GM18499 (cell line): ENCODE measurements around the gene CKB.
"Not testable (repeated sequence)": the region's sequence is repeated elsewhere in the genome, so short reads cannot be mapped to it uniquely, and the experiment has no call there.

Experiments
- ATAC-seq: cut with Tn5 transposase; IDR thresholded peaks from one replicate; pipeline ENCODE4 v1.9.1; 2021; ENCODE audit warnings: moderate number of reproducible peaks; ENCODE audit not compliant: insufficient read depth, unreplicated experiment

CKB gene

GRCh38 chr14:103514596-103515421 is 7.8 kb downstream of the CKB start:
- ATAC-seq = no peak

- no peak for ATAC-seq
Observed at GRCh38 chr14:103512701-103513611, 9.7 kb downstream of the CKB start.

DNA sequence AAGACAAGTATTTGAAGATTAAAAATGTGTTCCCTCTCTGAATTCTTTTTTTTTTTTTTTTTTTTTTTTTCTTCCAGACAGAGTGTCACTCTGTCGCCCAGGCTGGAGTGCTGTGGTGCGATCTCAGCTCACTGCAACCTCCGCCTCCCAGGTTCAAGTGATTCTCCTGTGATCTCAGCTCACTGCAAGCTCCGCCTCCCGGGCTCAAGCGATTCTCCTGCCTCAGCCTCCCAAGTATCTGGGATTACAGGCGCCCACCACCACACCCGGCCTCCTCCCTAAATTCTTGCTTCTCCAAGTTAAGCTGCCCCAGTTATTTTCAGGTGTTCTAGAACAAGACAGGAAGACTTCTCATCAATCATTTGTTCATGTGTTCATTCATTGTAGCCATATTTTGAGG is 10.4 kb downstream of the CKB start:
- not testable (repeated sequence) for ATAC-seq

DNA sequence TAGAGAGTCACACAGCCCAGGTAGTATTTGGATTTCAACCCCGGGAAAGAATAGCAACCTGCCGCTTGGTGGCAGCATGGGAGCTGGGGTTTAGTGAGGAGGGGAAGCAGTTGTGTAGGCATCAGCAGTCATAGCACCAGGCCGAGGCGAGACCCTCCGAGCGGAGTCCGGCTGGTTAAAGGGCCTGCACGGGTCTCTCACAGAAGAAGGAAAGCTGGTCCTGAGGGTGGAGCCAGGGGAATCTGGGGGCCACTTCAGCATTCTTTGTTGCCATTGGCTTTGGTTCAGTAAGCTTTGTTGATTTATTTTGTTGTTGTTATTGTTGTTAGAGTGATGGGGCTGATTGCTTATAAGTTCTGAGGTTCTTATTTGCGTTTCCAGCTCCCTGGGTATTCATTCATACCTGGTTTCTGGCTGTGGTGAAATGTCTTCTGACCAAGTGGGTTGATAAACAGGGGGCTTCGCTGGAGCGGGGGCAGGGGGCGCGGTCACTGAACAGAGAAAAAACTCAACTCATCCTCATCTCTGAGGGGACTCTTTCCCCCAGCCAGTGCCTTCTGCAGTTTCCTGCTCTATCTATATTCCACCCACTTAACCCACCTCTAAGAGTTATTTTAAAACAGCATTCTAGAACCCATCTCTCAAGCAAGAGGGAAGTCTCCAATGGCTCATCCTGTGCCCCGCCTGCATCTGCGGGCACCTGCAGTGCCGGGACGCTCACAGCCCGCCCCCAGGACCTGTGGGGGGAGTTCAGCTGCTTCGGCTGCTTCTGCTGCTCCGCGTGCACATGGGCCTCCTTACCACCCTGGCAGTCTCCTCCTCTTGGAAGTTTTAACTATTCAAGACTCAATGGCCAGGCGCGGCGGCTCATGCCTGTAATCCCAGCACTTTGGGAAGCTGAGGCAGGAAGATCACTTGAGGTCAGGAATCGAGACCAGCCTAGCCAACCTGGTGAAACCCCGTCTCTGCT is 11.6 kb downstream of the CKB start:
- ATAC-seq = no peak

GRCh38 chr14:103509864-103510723 is 12.5 kb downstream of the CKB start:
- ATAC-seq = no peak

DNA sequence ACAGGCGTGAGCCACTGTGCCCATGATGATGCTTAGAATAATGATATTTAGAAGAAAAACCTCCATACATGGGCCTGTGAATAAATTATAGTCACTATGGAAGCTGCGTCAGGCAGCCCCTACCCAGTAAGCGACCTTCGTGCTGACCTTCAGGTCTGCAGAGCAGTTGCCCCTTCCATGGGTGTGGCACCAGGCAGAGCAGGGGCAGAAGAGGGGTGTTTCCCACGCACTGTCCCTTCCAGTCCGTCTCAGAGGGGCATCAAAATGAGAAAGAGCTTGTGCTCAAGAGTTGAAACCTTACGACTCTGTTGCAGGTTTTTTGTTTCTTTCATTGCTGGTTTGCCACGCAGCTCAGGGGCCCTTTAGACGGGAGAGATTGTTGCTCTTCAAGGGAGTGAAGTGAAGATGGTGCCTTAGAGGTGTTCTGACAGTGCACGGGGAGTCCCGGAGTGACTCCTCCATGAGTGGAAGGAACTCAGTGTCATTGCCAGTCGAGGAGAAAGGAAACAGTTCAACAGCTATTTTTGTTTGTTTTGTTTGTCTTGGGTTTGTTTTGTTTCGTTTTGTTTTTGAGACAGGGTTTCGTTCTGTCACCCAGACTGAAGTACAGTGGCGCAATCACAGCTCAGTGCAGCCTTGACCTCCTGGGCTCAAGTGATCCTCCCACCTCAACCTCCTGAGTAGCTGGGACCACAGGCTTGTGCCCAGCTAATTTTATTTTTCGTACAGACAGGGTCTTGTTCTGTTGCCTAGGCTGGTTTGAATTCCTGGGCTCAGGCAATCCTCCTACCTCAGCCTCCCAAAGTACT is 13.9 kb downstream of the CKB start:
- no peak for ATAC-seq

DNA sequence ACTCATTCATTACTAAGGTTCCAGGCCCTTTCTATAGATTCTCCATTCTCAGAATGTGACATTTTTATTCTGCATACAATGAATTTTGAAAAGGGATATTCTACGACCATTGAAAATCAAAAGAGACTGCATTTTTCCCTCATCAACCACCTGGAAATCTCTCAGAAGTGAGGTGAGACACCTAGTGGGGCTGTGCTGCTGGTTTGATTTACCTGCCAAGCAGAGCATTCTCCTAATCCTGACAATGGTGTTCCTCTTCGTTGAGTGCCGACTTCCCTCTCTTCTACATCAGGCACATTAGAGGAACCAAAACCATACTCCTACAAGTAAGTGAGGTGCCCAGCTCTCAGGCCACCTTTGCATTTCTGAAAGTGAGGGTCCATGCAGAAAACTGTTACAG is 14.9 kb downstream of the CKB start:
- no peak for ATAC-seq

- no peak for ATAC-seq
Observed at GRCh38 chr14:103504991-103505565, 17.6 kb downstream of the CKB start.

GRCh38 chr14:103503296-103503695 is 19.3 kb downstream of the CKB start:
- no peak for ATAC-seq

DNA sequence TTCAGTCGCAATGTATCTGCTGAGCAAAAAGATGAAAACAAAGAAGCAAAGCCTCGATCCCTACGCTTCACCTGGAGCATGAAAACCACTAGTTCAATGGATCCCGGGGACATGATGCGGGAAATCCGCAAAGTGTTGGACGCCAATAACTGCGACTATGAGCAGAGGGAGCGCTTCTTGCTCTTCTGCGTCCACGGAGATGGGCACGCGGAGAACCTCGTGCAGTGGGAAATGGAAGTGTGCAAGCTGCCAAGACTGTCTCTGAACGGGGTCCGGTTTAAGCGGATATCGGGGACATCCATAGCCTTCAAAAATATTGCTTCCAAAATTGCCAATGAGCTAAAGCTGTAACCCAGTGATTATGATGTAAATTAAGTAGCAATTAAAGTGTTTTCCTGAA is 19.8 kb downstream of the CKB start:
- ATAC-seq = no peak

DNA sequence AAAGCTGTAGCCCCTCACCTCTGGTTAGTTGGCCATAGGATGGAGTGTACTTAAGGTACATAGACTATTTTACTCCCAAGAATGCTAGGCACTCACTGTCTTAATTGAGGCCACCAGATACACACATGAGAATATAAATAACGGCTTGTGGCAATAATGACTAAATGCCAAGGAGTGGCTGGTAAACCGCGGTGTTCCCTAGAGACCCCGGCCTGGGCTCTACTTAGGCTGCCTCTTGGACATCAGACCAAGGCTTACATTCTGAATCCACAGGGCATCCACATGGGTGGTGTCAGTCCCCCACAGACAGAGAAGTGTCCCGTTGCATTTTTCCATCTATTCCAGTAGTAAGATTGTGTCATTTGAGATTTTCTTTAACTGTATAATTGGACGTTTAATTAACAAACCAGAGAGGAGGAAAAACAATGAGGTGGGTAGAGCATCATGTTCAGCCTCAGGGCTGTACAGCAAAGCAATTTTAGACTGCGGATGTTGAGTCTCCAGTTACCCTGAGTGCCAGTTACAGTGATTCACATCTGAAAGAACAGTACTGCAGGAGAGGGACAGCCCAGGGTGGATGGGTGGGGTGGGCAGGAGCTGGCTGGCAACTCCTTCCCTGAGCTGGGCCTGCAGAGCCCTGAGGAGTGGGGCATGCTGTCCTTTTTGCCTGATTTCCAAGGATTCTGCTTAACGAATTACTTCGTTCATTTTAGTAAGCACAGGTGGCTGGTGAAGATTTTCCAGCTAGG is 20.5 kb downstream of the CKB start:
- ATAC-seq = no peak

GRCh38 chr14:103501041-103501870 is 21.4 kb downstream of the CKB start:
- no peak for ATAC-seq

DNA sequence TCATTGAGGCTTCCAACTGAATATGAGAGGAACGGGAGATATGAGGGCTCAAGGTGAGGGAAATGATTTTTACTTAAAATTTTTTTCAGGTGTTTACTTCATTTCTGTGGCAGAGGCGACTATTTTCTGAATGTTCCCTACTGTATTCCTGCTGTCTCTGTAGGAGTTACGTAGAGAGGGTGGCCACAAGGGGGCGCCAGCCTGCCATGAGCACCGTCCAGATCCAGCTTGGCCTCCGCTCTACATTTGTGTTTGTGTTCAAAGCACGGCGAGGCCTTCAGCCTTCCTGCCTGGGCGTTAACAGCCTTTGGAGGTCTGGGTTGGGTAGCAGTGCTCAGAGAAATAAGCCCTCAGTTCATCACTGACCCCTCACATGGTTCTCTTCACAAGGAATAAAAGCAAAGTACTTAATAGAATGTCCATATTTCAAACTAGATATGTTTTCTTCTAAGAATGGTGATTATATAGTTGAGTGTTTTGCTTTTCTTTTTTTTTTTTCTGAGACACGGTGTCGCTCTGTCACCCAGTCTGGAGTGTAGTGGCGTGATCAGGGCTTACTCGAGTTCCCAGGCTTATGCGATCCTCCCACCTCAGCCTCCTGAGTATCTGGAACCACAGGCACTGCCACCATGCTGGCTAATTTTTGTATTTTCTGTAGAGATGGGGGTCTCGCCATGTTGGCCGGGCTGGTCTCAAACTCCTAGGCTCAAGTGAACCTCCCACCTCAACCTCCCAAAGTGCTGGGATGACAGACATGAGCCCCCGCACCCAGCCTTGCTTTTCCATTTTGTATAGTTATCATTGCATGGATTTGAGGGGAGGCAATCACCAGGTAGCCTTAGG is 22.3 kb downstream of the CKB start:
- no peak for ATAC-seq

DNA sequence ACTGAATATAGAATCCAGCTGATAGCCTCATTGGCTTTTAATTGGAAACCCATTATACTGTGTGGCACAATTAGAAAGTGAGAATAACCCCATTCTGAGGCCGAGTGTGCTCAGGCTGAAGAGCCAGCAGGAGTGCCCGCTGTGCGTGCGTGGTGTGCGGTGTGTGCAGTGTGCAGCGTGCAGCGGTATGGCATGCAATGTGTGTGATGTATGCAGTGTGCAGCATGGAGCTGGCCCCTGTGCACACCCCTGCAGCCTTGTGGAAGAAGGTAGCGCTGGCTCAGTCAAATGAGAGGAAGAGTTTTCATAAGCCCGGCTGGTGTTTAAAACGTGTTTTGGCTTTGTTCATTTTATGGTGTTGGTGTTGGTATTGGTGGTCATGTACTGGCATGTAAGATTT is 22.9 kb downstream of the CKB start:
- no peak for ATAC-seq

- ATAC-seq = no peak
Observed at GRCh38 chr14:103496776-103497175, 25.9 kb downstream of the CKB start.

DNA sequence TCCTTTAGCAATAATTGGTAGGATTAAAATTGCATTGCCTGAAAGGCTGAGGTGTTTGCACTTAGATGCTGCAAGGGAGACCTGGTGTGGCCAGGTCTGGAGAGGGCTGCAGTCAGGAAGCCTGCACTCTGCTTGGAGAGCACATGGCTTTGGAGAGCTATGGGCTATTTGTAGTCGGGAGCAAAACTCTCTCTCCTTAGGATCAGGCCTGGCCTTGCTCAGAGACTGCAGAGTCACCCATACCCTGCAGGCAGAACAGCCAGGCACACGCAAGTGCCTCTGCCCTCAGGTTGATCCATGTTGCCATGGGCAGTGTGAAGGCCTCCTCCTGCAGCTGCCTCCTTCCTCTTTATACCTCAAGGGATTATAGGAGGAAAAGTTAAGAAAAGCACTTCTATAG is 26.8 kb downstream of the CKB start:
- ATAC-seq = no peak
